ENCODE results near the gene PRICKLE4. TPM values are rescaled to one million over a fixed set of nuclear protein-coding genes. Genes with fewer than 3 reads are reported as not detected.

Gene PRICKLE4
- total and polyA plus RNA-seq, 2 donors (not counting 1 experiment from before 2014, with no cell fraction given), result 0.60 TPM; not detected in 1

GRCh38 chr6:41769376-41769775, 11.2 kb upstream of the PRICKLE4 start:
- Mint-ChIP-seq H3K27me3 (no peaks in the 10 kb centered on the region), H3K27ac (no peak overlapping the region), H3K9me3 (ENCODE audit: insufficient read depth) (no peaks in the 10 kb centered on the region), H3K4me1 (no peaks in the 10 kb centered on the region), H3K4me3 (no peak overlapping the region)
- Histone ChIP-seq H3K4me1 (ENCODE audit: control insufficient read depth in 2 of 2, insufficient read depth in 2 of 2, low read length in 2 of 2) (no peaks in the 10 kb centered on the region), H3K36me3 (replicated peaks in 1 of 2; ENCODE audit: control extremely low read depth in 1 of 2, control insufficient read depth in 1 of 2, extremely low read depth in 1 of 2, insufficient read depth in 2 of 2, low read length in 1 of 2) (peaks cover 0 to 24% of the 10 kb centered on the region in 2 experiments), H2AFZ (ENCODE audit: insufficient read depth, low read depth, low read length, poor library complexity, severe bottlenecking) (no peak overlapping the region), H4K20me1 (ENCODE audit: control insufficient read depth, insufficient read depth, low read length, poor library complexity, severe bottlenecking) (no peaks in the 10 kb centered on the region), H3K9me3 (ENCODE audit: control extremely low read depth in 1 of 3, control insufficient read depth in 2 of 3, insufficient read depth in 1 of 3, low read length in 2 of 3) (no peaks in the 10 kb centered on the region), H3K27ac (ENCODE audit: low read length in 2 of 2) (no peak overlapping the region), H3K4me2 (replicated peaks; ENCODE audit: low read depth, low read length, poor library complexity, severe bottlenecking) (no peak overlapping the region), H3K27me3 (replicated peaks in 1 of 4; ENCODE audit: control extremely low read depth in 1 of 4, control insufficient read depth in 3 of 4, insufficient read depth in 4 of 4, low read length in 3 of 4) (no peaks in the 10 kb centered on the region), H3K4me3 (ENCODE audit: control extremely low read depth in 1 of 5, extremely low read depth in 1 of 5, insufficient read depth in 1 of 5, low read depth in 2 of 5, low read length in 4 of 5) (no peak overlapping the region), H3K9ac (ENCODE audit: low read length) (no peak overlapping the region), H3K79me2 (ENCODE audit: control insufficient read depth, insufficient read depth, low read length) (no peaks in the 10 kb centered on the region)
- TF ChIP-seq EZH2 (IDR thresholded peaks at IDR 0.05; ENCODE audit: borderline replicate concordance, insufficient read depth, low read depth, low read length, poor library complexity, severe bottlenecking) (no peak), CTCF (IDR thresholded peaks at IDR 0.05) (no peak)
- CTCF ChIA-PET, result no interaction called here
- intact Hi-C loops (cut with micrococcal nuclease), result no loop called here
- WGBS (ENCODE audit: insufficient coverage), result 93% methylated on average over 4 of the region's 8 CpGs
- DNase-seq, result no peak
- POLR2A ChIA-PET, result interaction anchor here (1.0 kb wide), 1 partner anchor 784 kb away, joined by 4 read pairs; no protein-coding TSS in a partner anchor
- ATAC-seq (ENCODE audit: low read depth), result no peak

DNA sequence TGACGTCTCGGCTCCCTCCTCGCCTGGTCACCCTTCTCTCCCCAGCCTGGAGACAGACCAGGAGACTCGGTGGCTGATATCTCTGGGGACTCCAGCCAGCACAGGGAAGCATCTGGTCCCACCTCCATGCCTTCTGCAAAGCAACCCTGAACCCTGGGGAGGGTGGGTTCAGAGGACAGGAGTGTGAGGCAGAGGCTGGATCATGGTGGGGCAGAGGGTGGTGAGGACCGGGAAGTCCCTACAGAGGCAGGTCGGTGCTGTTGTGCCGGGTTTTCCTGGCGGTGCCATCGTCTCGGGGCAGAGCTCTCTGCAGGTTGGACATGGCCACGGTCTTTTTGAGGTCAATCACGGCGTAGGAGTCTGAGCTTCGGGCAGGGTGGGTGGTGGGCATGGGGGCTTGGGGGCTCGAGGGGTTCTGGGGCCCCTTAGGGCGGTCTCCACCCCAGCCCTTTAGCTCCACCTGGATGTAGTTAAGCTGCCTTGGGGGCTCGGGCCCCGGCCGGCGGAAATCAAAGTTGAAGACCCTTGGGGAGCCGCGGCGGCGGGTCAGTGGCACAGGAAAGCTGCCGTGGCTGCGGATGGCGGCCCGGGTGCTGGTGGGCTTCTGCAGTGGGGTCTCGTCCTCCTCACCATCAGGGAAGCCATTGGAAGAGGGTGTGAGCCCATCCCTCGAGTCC, 10.1 kb upstream of the PRICKLE4 start:
- TF ChIP-seq CTCF (IDR thresholded peaks at IDR 0.05) (no peak), EZH2 (IDR thresholded peaks at IDR 0.05; ENCODE audit: borderline replicate concordance, insufficient read depth, low read depth, low read length, poor library complexity, severe bottlenecking) (no peak)
- Histone ChIP-seq H3K4me3 (ENCODE audit: control extremely low read depth in 1 of 5, extremely low read depth in 1 of 5, insufficient read depth in 1 of 5, low read depth in 2 of 5, low read length in 4 of 5) (no peak overlapping the region), H4K20me1 (ENCODE audit: control insufficient read depth, insufficient read depth, low read length, poor library complexity, severe bottlenecking) (no peaks in the 10 kb centered on the region), H3K36me3 (replicated peaks in 1 of 2; ENCODE audit: control extremely low read depth in 1 of 2, control insufficient read depth in 1 of 2, extremely low read depth in 1 of 2, insufficient read depth in 2 of 2, low read length in 1 of 2) (peaks cover under 1 to 36% of the 10 kb centered on the region in 2 experiments), H3K9ac (ENCODE audit: low read length) (no peak overlapping the region), H2AFZ (ENCODE audit: insufficient read depth, low read depth, low read length, poor library complexity, severe bottlenecking) (no peak overlapping the region), H3K27ac (ENCODE audit: low read length in 2 of 2) (no peak overlapping the region), H3K9me3 (ENCODE audit: control extremely low read depth in 1 of 3, control insufficient read depth in 2 of 3, insufficient read depth in 1 of 3, low read length in 2 of 3) (no peaks in the 10 kb centered on the region), H3K79me2 (ENCODE audit: control insufficient read depth, insufficient read depth, low read length) (no peaks in the 10 kb centered on the region), H3K4me1 (ENCODE audit: control insufficient read depth in 2 of 2, insufficient read depth in 2 of 2, low read length in 2 of 2) (no peaks in the 10 kb centered on the region), H3K27me3 (replicated peaks in 1 of 4; ENCODE audit: control extremely low read depth in 1 of 4, control insufficient read depth in 3 of 4, insufficient read depth in 4 of 4, low read length in 3 of 4) (no peaks in the 10 kb centered on the region), H3K4me2 (replicated peaks; ENCODE audit: low read depth, low read length, poor library complexity, severe bottlenecking) (no peak overlapping the region)
- DNase-seq (no peak), ATAC-seq (ENCODE audit: low read depth) (no peak)
- CTCF ChIA-PET, result no interaction called here
- no peaks in the 10 kb centered on the region for H3K9me3 Mint-ChIP-seq (ENCODE audit: insufficient read depth)
- no peaks in the 10 kb centered on the region for H3K4me1 Mint-ChIP-seq
- POLR2A ChIA-PET, result no interaction called here
- intact Hi-C loops (cut with micrococcal nuclease), result no loop called here
- H3K27ac Mint-ChIP-seq, result no peak overlapping the region
- 93% methylated on average over 23 of the region's 30 CpGs for WGBS (ENCODE audit: insufficient coverage)
- H3K4me3 Mint-ChIP-seq, result no peak overlapping the region
- H3K27me3 Mint-ChIP-seq, result no peaks in the 10 kb centered on the region

Measured in B cell (primary cell).